ENCODE measurements around the gene CSNK2B. TPM values are rescaled to one million over a fixed set of nuclear protein-coding genes. Genes with fewer than 3 reads are reported as not detected.

Gene CSNK2B
- total and polyA plus RNA-seq, 9 of the 15 experiments (the other 6 are each of a cell fraction or from before 2014, with no cell fraction given): 120 to 1,126 (median 529) TPM

- TF ChIP-seq ZNF280A (IDR thresholded peaks at IDR 0.05; ENCODE audit: low read depth, partially characterized antibody): no peak
- no peak for TF ChIP-seq FIP1L1 (IDR thresholded peaks at IDR 0.05; ENCODE audit: low read depth, low read length, poor library complexity, severe bottlenecking)
- TF ChIP-seq CAMTA2 (CRISPR knock-in tag; conservative IDR thresholded peaks at IDR 0.05): no peak
- no peak for TF ChIP-seq ZNF655 (CRISPR knock-in tag; IDR thresholded peaks at IDR 0.05)
- no peak for TF ChIP-seq ZNF282 (CRISPR knock-in tag; IDR thresholded peaks at IDR 0.05)
- no peak for TF ChIP-seq TAF1 (IDR thresholded peaks at IDR 0.05; ENCODE audit: control insufficient read depth, extremely low read depth, insufficient read depth, low read length, severe bottlenecking)
- no peak for TF ChIP-seq RBM39 (optimal IDR thresholded peaks at IDR 0.05; ENCODE audit: low read depth, low read length)
- no peak for TF ChIP-seq ZBTB5 (IDR thresholded peaks at IDR 0.05)
- TF ChIP-seq CBFA2T2 (conservative IDR thresholded peaks at IDR 0.05): no peak
- TF ChIP-seq ZNF324 (CRISPR knock-in tag; IDR thresholded peaks at IDR 0.05): no peak
- no peak for TF ChIP-seq NCOA2 (IDR thresholded peaks at IDR 0.05; ENCODE audit: partially characterized antibody in 2 of 2)
- peak; percentile 69 for TF ChIP-seq NFIC (IDR thresholded peaks at IDR 0.05)
- no peak for TF ChIP-seq SMAD3 (CRISPR knock-in tag; conservative IDR thresholded peaks at IDR 0.05)
- no peak for TF ChIP-seq TBP (optimal IDR thresholded peaks at IDR 0.05; ENCODE audit: low read depth, low read length)
- TF ChIP-seq ZSCAN32 (CRISPR knock-in tag; IDR thresholded peaks at IDR 0.05): no peak
- TF ChIP-seq MLLT1 (IDR thresholded peaks at IDR 0.05): no peak
- no peak for TF ChIP-seq ZNF764 (CRISPR knock-in tag; IDR thresholded peaks at IDR 0.05; ENCODE audit: low read depth)
- TF ChIP-seq MCM3 (IDR thresholded peaks at IDR 0.05): no peak
- TF ChIP-seq ILF3 (IDR thresholded peaks at IDR 0.05; ENCODE audit: borderline replicate concordance): no peak
- no peak for TF ChIP-seq NFRKB (IDR thresholded peaks at IDR 0.05; ENCODE audit: low read depth)
- TF ChIP-seq SREBF1 (IDR thresholded peaks at IDR 0.05; ENCODE audit: borderline replicate concordance, low read depth, low read length): no peak
- TF ChIP-seq PCBP2 (IDR thresholded peaks at IDR 0.05; ENCODE audit: low read depth, low read length, poor library complexity, severe bottlenecking): no peak
- no peak for TF ChIP-seq ARNT (IDR thresholded peaks at IDR 0.05)
- TF ChIP-seq FOXK1 (CRISPR knock-in tag; IDR thresholded peaks at IDR 0.05; ENCODE audit: borderline replicate concordance): no peak
Measured at GRCh38 chr6:31701666-31702404, 36.0 kb downstream of the CSNK2B start (continued).
